ENCODE results near the gene SSH2.
"Not testable (repeated sequence)": the region's sequence is repeated elsewhere in the genome, so short reads cannot be mapped to it uniquely, and the experiment has no call there.

SSH2 gene

GRCh38 chr17:29835435-29836351 lies 94.3 kb downstream of the SSH2 start:
- DNase-seq, result no peak

DNA sequence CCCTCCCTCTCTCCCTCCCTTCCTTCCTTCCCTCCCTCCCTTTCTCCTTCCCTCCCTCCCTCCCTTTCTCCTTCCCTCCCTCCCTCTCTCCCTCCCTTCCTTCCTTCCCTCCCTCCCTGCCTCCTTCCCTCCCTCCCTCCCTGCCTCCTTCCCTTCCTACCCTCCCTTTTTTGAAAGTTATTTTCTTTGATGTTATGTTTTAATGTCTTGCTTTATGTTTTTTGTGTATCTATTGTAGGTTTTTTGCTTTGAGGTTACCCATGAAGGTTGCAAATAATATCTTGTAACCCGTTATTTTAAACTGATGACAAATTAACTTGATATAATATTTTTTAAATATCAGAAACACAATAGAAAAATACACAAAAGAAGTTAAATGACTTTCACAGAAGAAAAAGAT lies 96.2 kb downstream of the SSH2 start:
- no peak for DNase-seq

DNA sequence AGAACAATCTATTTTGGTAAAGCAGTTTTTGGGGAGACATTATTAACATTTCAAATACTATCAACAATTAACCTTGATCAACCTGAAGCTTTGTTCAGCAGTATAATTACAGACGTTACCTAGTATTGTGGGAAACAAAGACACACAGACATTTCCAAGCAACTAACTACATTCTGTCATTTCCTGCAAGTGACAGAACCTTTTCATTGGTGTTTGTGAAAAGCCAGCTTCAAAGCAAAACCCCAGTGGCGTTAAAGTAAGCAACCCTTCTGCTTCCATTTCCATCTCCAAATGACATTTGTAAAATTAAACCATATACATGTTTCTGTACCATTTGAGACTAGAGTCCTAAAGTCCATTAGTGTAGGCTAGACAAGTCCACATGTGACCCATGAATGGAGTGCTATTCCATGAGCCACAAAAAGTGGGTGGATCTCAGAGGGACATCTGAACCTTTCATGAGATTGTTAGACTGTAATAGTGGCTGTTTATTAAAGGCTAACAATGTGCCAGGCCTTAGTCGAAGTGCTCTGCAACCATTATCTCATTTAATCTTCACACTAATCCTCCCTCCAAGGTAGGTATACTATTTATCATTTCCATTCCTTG lies 101.2 kb downstream of the SSH2 start:
- no peak for DNase-seq

- DNase-seq, result no peak
These were observed 102.8 kb downstream of the SSH2 start for GRCh38 chr17:29827179-29827578.

- DNase-seq, result no peak
These were observed 103.8 kb downstream of the SSH2 start for GRCh38 chr17:29826114-29826692.

- DNase-seq, result no peak
These were observed 104.4 kb downstream of the SSH2 start for GRCh38 chr17:29825604-29826003.

DNA sequence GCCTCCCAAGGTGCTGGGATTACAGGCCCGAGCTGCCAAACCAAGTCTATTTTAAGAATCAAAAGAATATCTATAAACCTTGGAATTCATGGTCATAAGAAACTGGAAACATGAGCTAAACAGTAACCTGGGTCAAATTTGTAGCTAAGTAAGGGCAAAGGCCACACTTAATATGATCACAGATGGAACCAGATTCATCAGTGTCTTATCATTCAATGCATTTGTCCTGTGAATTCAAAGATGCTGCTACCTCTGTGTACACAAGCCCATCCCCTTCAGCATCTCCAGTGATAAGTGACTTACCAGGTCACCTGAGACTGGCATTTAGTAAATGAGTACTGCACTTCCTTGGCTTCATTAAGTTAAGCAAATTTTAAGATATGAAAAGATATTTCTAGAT lies 108.1 kb downstream of the SSH2 start:
- no peak for DNase-seq

- no peak for DNase-seq
These were observed 109.6 kb downstream of the SSH2 start for GRCh38 chr17:29820425-29820824.

DNA sequence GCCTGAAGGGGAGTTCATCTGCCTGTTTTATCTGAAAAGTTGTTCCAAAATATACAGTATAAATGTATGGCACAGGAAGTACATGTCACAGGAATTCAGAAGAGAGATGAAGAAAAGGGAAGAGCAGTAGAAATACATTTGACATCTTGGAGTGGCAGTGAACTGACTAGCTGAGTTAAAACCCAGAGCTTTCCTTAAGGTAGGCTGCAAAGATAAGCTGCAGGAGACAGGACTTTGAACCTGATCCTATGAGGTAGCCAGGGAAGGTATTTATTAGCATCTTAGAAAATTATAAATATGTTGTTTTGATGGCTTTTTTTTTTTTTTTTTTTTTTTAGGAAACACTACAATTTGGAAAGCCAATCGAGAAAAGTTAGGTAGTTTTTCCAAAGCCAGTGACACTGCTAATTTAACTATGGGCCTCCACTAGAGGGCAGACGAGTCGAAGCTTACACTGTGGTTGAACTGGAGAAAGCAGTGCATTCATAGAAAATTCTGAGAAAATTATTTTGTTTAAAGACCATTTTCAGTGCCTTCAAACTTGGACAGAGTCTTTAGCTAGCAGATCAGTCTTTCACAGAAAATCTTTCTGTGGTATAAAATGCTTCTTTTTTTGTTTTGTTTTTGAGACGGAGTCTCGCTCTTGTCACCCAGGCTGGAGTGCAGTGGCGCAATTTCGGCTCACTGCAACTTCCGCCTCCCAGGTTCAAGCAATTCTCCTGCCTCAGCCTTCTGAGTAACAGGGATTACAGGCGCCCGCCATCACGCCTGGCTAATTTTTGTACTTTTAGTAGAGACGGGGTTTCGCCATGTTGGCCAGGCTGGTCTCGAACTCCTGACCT lies 122.3 kb downstream of the SSH2 start:
- DNase-seq, result peak; percentile 52

DNA sequence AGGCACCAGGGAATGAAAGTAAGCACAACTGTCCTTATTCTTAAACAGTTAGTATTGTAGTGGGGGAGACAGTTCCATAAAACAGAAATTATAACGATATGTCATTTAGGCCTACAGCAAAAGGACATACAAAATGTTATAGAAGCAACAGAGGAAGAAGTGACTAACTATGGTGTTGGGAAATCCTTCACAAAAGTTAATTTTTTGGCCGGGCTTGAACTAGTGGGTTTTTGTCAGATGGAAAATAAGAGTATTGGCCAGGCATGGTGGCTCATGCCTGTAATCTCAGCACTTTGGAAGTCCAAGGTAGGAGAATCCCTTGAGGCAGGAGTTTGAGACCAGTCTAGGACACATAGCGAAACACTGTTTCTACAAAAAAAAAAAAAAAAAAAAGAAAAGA lies 127.8 kb downstream of the SSH2 start:
- DNase-seq, result no peak

DNA sequence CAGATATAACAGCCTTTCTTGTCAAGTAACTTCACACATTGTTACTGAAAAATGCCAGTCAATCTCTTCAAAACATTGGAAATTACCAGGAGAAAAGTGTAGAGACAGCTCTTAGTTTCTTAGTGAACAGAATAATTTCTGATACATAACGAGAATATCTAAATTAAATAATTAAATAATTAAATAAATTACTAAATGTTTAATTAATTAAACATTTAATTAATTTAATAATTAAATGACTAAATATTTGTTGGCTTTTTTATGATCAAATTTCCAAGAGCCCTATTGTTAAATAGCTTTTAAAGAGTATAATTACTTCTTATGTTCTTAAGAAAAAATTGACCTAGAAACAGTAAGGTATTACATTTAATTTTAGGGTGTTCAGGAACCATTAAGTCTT lies 129.6 kb downstream of the SSH2 start:
- DNase-seq, result no peak

DNA sequence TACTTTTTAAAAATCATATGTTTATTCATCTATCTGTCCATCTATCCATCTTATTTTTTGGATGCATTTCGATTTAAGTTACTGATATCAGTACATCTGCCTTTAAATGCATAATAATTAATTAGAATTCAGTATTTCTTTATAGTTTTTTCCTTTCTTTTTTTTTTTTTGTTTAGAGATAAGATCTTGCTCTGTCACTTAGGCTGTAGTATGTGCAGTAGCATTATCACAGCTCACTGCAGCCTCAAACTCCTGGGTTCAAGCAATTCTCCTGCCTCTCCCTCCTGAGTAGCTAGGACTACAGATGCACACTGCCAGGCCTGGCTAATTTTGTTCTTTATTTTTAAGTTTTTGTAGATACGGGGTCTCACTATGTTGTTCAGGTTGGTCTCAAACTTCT lies 133.4 kb downstream of the SSH2 start:
- no peak for DNase-seq

GRCh38 chr17:29793501-29793900 lies 136.5 kb downstream of the SSH2 start:
- DNase-seq, result no peak

GRCh38 chr17:29791336-29792080 lies 138.5 kb downstream of the SSH2 start:
- DNase-seq, result no peak

GRCh38 chr17:29789196-29790170 lies 140.5 kb downstream of the SSH2 start:
- DNase-seq, result no peak

- DNase-seq, result no peak
These were observed 142.0 kb downstream of the SSH2 start for GRCh38 chr17:29787995-29788394.

GRCh38 chr17:29782917-29783316 lies 147.1 kb downstream of the SSH2 start:
- DNase-seq, result no peak

GRCh38 chr17:29779812-29780190 lies 150.2 kb downstream of the SSH2 start:
- not testable (repeated sequence) for DNase-seq

DNA sequence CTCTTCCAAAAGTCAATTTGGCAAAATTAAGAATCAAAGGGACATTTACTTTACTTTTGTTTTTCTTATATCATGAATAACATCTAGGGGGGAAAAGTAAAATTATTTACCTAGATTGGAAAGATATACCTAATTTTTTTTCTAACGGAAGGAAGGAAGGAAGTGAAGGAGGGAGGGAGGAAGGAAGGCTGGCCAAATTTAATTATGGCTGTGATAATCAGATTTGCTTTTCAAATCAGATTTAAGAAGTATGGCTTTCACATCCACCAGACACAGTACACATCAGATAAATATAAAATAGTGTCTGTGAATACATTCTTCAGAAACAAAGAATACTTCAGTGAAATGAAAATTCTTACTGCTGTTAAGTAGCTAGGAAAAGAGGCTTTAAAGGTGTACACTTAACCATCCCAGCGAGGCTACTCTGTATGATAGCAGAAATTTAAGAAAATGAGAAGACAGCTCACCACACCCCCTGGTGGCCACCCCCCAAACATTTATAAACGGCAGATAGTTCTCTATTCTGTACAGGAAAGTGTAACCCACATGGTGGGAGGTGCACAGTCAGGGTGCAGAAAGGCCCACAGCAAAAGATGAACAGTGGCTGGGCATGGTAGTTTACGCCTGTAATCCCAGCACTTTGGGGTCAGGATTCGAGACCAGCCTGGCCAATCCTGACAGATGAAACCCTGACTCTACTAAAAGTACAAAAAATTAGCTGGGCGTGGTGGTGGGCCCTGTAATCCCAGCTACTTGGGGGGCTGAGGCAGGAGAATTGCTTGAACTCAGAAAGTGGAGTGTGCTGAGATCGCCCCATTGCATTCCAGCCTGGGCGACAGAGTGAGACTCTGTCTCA lies 150.8 kb downstream of the SSH2 start:
- DNase-seq, result peak; percentile 74

- no peak for DNase-seq
These were observed 152.4 kb downstream of the SSH2 start for GRCh38 chr17:29777663-29778062.
